ENCODE results near the gene TCTA. TPM values are rescaled to one million over a fixed set of nuclear protein-coding genes. Genes with fewer than 3 reads are reported as not detected.

TCTA gene
- total and polyA plus RNA-seq, 2 of the 8 experiments (the other 6 are each of a cell fraction or from before 2014, with no cell fraction given): 6.2 to 11.0 TPM

DNA sequence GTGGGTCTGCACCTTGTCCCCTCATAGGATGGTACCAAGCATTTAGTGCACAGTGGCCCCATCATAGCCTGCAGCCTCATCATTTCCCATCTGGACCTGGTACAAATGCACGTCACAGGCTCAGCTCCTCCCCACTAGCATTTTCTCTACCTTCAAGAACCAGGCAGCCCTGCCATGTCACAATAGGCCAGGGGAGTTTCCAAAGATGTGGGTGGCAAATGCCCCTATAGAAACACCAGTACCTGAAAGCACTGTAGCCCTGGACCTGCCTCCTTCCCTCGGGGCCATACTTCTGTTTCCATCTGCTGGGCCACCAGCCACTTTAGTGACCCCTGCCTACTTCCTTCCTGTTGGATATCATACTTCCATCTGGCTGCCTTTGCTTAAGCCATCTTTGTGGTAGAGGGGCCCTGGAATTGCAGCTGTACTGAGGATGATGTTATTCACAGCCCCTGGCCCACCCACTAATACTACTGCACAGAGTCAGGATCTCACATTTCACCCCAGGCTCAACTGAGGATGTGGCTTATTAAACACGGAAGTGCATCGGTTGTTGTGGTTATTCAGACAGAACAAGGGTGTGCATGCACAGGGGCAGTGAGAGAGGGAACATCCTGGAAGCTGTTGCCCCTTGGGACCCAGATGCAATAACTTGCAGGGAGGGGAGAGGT is 3.8 kb downstream of the TCTA start:
- Histone ChIP-seq H3K79me2 (ENCODE audit: control insufficient read depth in 1 of 2, insufficient read depth in 2 of 2, low read length in 2 of 2) (peaks cover 2 to 3% of the 10 kb centered on the region in 2 experiments; a peak in 3 of 4 replicates), H3K4ac (replicated peaks; ENCODE audit: insufficient read length, low read depth, low read length) (no peak overlapping the region), H3K79me1 (ENCODE audit: low read depth, low read length) (peaks cover 7% of the 10 kb centered on the region), H4K8ac (ENCODE audit: extremely low read depth, insufficient read depth, low read length) (no peak overlapping the region), H4K91ac (replicated peaks; ENCODE audit: insufficient read length, low read length) (no peak overlapping the region), H2BK120ac (replicated peaks; ENCODE audit: low read depth, low read length) (no peak overlapping the region), H2BK15ac (ENCODE audit: low read length) (no peak overlapping the region), H3K4me2 (ENCODE audit: insufficient read depth in 1 of 2, low read depth in 2 of 2, low read length in 2 of 2) (no peak overlapping the region), H2AK5ac (ENCODE audit: low read depth, low read length) (no peak overlapping the region), H3K9ac (replicated peaks in 1 of 4; ENCODE audit: extremely low read depth in 1 of 4, low read depth in 3 of 4, low read length in 3 of 4) (no peak overlapping the region), H4K20me1 (replicated peaks in 1 of 2; ENCODE audit: control insufficient read depth in 1 of 2, insufficient read depth in 2 of 2, low read length in 2 of 2) (peaks cover 0 to 2% of the 10 kb centered on the region in 2 experiments), H4K5ac (ENCODE audit: insufficient read length, low read depth, low read length) (no peak overlapping the region), H2BK20ac (ENCODE audit: low read length) (no peak overlapping the region), H3K9me3 (ENCODE audit: insufficient read depth in 2 of 2, low read depth in 1 of 2, low read length in 1 of 2) (no peaks in the 10 kb centered on the region), H3K27me3 (replicated peaks in 1 of 4; ENCODE audit: control insufficient read depth in 3 of 4, extremely low read depth in 1 of 4, insufficient read depth in 3 of 4, low read length in 3 of 4) (no peaks in the 10 kb centered on the region), H3K56ac (replicated peaks; ENCODE audit: insufficient read length, low read depth, low read length) (no peak overlapping the region), H3K23ac (ENCODE audit: insufficient read length) (no peak overlapping the region), H3K4me1 (replicated peaks in 1 of 4; ENCODE audit: control insufficient read depth in 3 of 4, insufficient read depth in 4 of 4, low read length in 3 of 4) (peaks cover 3 to 8% (median 5%) of the 10 kb centered on the region in 4 experiments; a peak in 6 of 7 replicates), H3K18ac (ENCODE audit: extremely low read depth, low read length) (no peak overlapping the region), H3K23me2 (ENCODE audit: low read depth, low read length) (peaks cover 11% of the 10 kb centered on the region), H2BK12ac (ENCODE audit: low read depth, low read length) (no peak overlapping the region), H3K27ac (ENCODE audit: low read depth, low read length) (no peak overlapping the region), H2AFZ (ENCODE audit: low read length) (no peak overlapping the region), H3K4me3 (ENCODE audit: extremely low read depth in 1 of 4, insufficient read depth in 2 of 4, low read depth in 3 of 4, low read length in 4 of 4) (no peak overlapping the region), H3K14ac (ENCODE audit: insufficient read length) (no peak overlapping the region), H3K36me3 (ENCODE audit: control insufficient read depth in 2 of 4, insufficient read depth in 4 of 4, low read length in 3 of 4) (peaks cover 0 to 8% (median 4%) of the 10 kb centered on the region in 4 experiments; a peak in 2 of 8 replicates), H2BK5ac (ENCODE audit: low read depth, low read length) (no peak overlapping the region)
- POLR2A ChIA-PET (ENCODE audit: partially characterized antibody): interaction anchor here (0.6 to 3.8 kb wide), 11 partner anchors 7 to 73 kb away, joined by 3 to 26 read pairs (median 5); partner anchors contain the start of genes DAG1 and NICN1
- no peak for DNase-seq (ENCODE audit: low read depth in 1 of 2, low spot score in 2 of 2)
- CTCF ChIA-PET (ENCODE audit: partially characterized antibody): interaction anchor here (0.7 to 3.9 kb wide), 20 partner anchors 10 to 284 kb away, joined by 3 to 20 read pairs (median 6); partner anchors contain the start of genes LAMB2, NICN1 and USP4
- 90% methylated on average over 4 of the region's 4 CpGs; no CpG with 5 or more reads in 1 of the 2 experiments for WGBS, 2 experiments (ENCODE audit: extremely low coverage in 1 of 2, insufficient coverage in 1 of 2, insufficient read length in 1 of 2, insufficient replicate concordance in 2 of 2, low coverage in 1 of 2, low lambda C conversion rate in 2 of 2, missing lambda C conversion rate in 1 of 2)
- no peak for FAIRE-seq
- TF ChIP-seq, protein P1, sequence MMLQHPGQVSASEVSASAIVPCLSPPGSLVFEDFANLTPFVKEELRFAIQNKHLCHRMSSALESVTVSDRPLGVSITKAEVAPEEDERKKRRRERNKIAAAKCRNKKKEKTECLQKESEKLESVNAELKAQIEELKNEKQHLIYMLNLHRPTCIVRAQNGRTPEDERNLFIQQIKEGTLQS (IDR thresholded peaks at IDR 0.05; ENCODE audit: insufficient read depth, low read depth, low read length): no peak
- TF ChIP-seq TBP (IDR thresholded peaks at IDR 0.05; ENCODE audit: low read depth, low read length) (no peak), CHD2 (IDR thresholded peaks at IDR 0.05; ENCODE audit: low read length) (no peak), FOSL1 (IDR thresholded peaks at IDR 0.05; ENCODE audit: insufficient read depth, low read depth, low read length) (no peak), RNF2 (IDR thresholded peaks at IDR 0.05; ENCODE audit: borderline replicate concordance, low read depth, low read length, missing control alignments, poor library complexity, severe bottlenecking) (no peak), CHD1 (IDR thresholded peaks at IDR 0.05; ENCODE audit: low read depth, low read length) (no peak), POU5F1 (IDR thresholded peaks at IDR 0.05; ENCODE audit: low read depth, low read length) (no peak), SIX5 (IDR thresholded peaks at IDR 0.05; ENCODE audit: low read depth, low read length) (no peak), TCF12 (IDR thresholded peaks at IDR 0.05; ENCODE audit: low read depth, low read length) (no peak), EP300 (IDR thresholded peaks at IDR 0.05; ENCODE audit: borderline replicate concordance in 1 of 2, low read depth in 2 of 2, low read length in 2 of 2) (no peak), POLR2A (IDR thresholded peaks at IDR 0.05; ENCODE audit: control extremely low read depth in 1 of 2, low read depth in 2 of 2, low read length in 2 of 2) (no peak), TAF7 (optimal IDR thresholded peaks at IDR 0.05; ENCODE audit: borderline replicate concordance, low read depth, low read length) (no peak)
